Liver (tissue), 9 donors: ENCODE measurements around the gene KMT5C. TPM values are rescaled to one million over a fixed set of nuclear protein-coding genes. Genes with fewer than 3 reads are reported as not detected.
A peak's percentile ranks its signal among the peaks of the same experiment; 100 is the strongest.

ENCODE experiments used
- DNase-seq: peaks from one replicate; pipeline ENCODE4 v3.0.0-alpha.2; 2017; ENCODE audit warnings: low spot score
- H3K27ac ChIP-seq, 2 donors: one replicate each; pipeline ENCODE4 v1.7.0; 2013; ENCODE audit warnings: inconsistent platforms in 2 of 2, low read length in 2 of 2, control low read depth in 1 of 2, low read depth in 1 of 2, mild to moderate bottlenecking in 1 of 2
- H3K27me3 ChIP-seq, 4 donors: one replicate each; pipeline versions ENCODE4 v1.6.1 to v1.7.0; 2013; ENCODE audit warnings: low read length in 3 of 4, inconsistent platforms in 1 of 4, mild to moderate bottlenecking in 1 of 4, moderate library complexity in 1 of 4; ENCODE audit not compliant: control insufficient read depth in 4 of 4, insufficient read depth in 4 of 4
- H3K36me3 ChIP-seq, 4 donors: one replicate each; pipeline versions ENCODE4 v1.6.1 to v1.7.0; 2013; ENCODE audit warnings: low read length in 3 of 4, mild to moderate bottlenecking in 3 of 4, low read depth in 1 of 4, moderate library complexity in 1 of 4; ENCODE audit not compliant: control insufficient read depth in 4 of 4, insufficient read depth in 3 of 4
- H3K4me1 ChIP-seq, 4 donors: one replicate each; pipeline versions ENCODE4 v1.6.1 to v1.7.0; 2013; ENCODE audit warnings: low read length in 3 of 4, mild to moderate bottlenecking in 3 of 4, moderate library complexity in 1 of 4; ENCODE audit not compliant: control insufficient read depth in 4 of 4, insufficient read depth in 4 of 4
- H3K4me3 ChIP-seq, 3 donors: one replicate each; pipeline versions ENCODE4 v1.6.1 to v1.7.0; 2013; ENCODE audit warnings: low read length in 3 of 3, control low read depth in 1 of 3, low read depth in 1 of 3, mild to moderate bottlenecking in 1 of 3
- H3K9ac ChIP-seq, 2 donors: one replicate each; pipeline ENCODE4 v1.7.0; 2013; ENCODE audit warnings: low read length in 2 of 2, mild to moderate bottlenecking in 2 of 2, moderate library complexity in 2 of 2, control low read depth in 1 of 2, low read depth in 1 of 2
- H3K9me3 ChIP-seq, 4 donors: one replicate each; pipeline versions ENCODE4 v1.6.1 to v1.7.0; 2013; ENCODE audit warnings: low read length in 3 of 4; ENCODE audit not compliant: control insufficient read depth in 4 of 4
- EGR1 ChIP-seq, 2 donors: IDR thresholded peaks; 2 replicates each; pipeline ENCODE4 v1.6.1; 2016 to 2018; ENCODE audit warnings: antibody characterized with exemption in 2 of 2, low read depth in 2 of 2
- FOXA1 ChIP-seq: IDR thresholded peaks from 2 replicates; pipeline ENCODE4 v1.6.1; 2016; ENCODE audit warnings: antibody characterized with exemption
- FOXA2 ChIP-seq: IDR thresholded peaks from 2 replicates; pipeline ENCODE4 v1.6.1; 2016; ENCODE audit warnings: antibody characterized with exemption
- GABPA ChIP-seq, 2 donors: IDR thresholded peaks in 1 of 2; conservative IDR thresholded peaks in 1 of 2; 2 replicates each; pipeline ENCODE4 v1.6.1; 2016; ENCODE audit warnings: antibody characterized with exemption in 2 of 2, mild to moderate bottlenecking in 1 of 2, moderate library complexity in 1 of 2
- HNF4A ChIP-seq, 2 donors: conservative IDR thresholded peaks; 2 replicates each; pipeline ENCODE4 v1.6.1; 2016; ENCODE audit warnings: antibody characterized with exemption in 2 of 2, mild to moderate bottlenecking in 2 of 2
- HNF4G ChIP-seq: IDR thresholded peaks from 2 replicates; pipeline ENCODE4 v1.6.1; 2016; ENCODE audit warnings: antibody characterized with exemption
- JUND ChIP-seq, 2 donors: IDR thresholded peaks; 2 replicates each; pipeline ENCODE4 v1.6.1; 2016; ENCODE audit warnings: antibody characterized with exemption in 2 of 2
- NR2F2 ChIP-seq: IDR thresholded peaks from 2 replicates; pipeline ENCODE4 v1.6.1; 2016; ENCODE audit warnings: antibody characterized with exemption
- RAD21 ChIP-seq, 2 donors: IDR thresholded peaks; 2 replicates each; pipeline ENCODE4 v1.6.1; 2016; ENCODE audit warnings: antibody characterized with exemption in 2 of 2, mild to moderate bottlenecking in 2 of 2
- RXRA ChIP-seq, 2 donors: IDR thresholded peaks; 2 replicates each; pipeline ENCODE4 v1.6.1; 2017 to 2018; ENCODE audit warnings: antibody characterized with exemption in 2 of 2, mild to moderate bottlenecking in 1 of 2
- SP1 ChIP-seq: IDR thresholded peaks from 2 replicates; pipeline ENCODE4 v1.6.1; 2018; ENCODE audit warnings: antibody characterized with exemption, mild to moderate bottlenecking
- TAF1 ChIP-seq: conservative IDR thresholded peaks from 2 replicates; pipeline ENCODE4 v1.6.1; 2016; ENCODE audit warnings: antibody characterized with exemption, mild to moderate bottlenecking
- YY1 ChIP-seq: IDR thresholded peaks from 2 replicates; pipeline ENCODE4 v1.6.1; 2016; ENCODE audit warnings: antibody characterized with exemption, mild to moderate bottlenecking
- WGBS: extraction: QIAGEN DNeasy Blood & Tissue Kit; methylation state at CpG from one replicate; pipeline ENCODE4 v1.1.7; 2013; 5-methylcytosine and 5-hydroxymethylcytosine counted together
- polyA plus RNA-seq, 2 donors: library from polyadenylated mRNA; stranded (reverse) in 1 of 2; unstranded in 1 of 2; fragments of 200-250 nt in 1 of 2; fragments of >200 nt in 1 of 2; fragmentation: Nextera tagmentation in 1 of 2; extraction: Ambion mirVana in 1 of 2; gene quantifications; one replicate each; pipeline versions ENCODE4 v1.2.1 to v1.2.3, GENCODE V29; 2013 to 2015
- total RNA-seq, 2 donors: library from RNA; depleted of rRNA; stranded (reverse); fragments of >200 nt; gene quantifications; one replicate each; pipeline ENCODE4 v1.2.3, GENCODE V29; 2014
- TF ChIP-seq, protein P1 (sequence below): IDR thresholded peaks from 2 replicates; pipeline ENCODE4 v1.6.1; 2016; ENCODE audit warnings: antibody characterized with exemption
- TF ChIP-seq, protein P2 (sequence below): IDR thresholded peaks from 2 replicates; pipeline ENCODE4 v1.6.1; 2016; ENCODE audit warnings: antibody characterized with exemption
- TF ChIP-seq, protein P3 (sequence below): IDR thresholded peaks from 2 replicates; pipeline ENCODE4 v1.6.1; 2016; ENCODE audit warnings: antibody characterized with exemption
- TF ChIP-seq, protein P4 (sequence below): IDR thresholded peaks from 2 replicates; pipeline ENCODE4 v1.6.1; 2016; ENCODE audit warnings: antibody characterized with exemption, mild to moderate bottlenecking
- TF ChIP-seq, protein P5 (sequence below): fragments of 150-350 bp; IDR thresholded peaks from 2 replicates; pipeline ENCODE4 v1.5.1; 2017; ENCODE audit warnings: improper control_type of control experiment, low read depth, low read length; ENCODE audit not compliant: missing input control
- donor health status: healthy.
- donor health status: healthy.
- donor health status: healthy.
- donor health status: healthy.
- donor health status: healthy.

Gene KMT5C
- total and polyA plus RNA-seq, 4 donors, result 1.1 to 11.6 (median 3.0) TPM

DNA sequence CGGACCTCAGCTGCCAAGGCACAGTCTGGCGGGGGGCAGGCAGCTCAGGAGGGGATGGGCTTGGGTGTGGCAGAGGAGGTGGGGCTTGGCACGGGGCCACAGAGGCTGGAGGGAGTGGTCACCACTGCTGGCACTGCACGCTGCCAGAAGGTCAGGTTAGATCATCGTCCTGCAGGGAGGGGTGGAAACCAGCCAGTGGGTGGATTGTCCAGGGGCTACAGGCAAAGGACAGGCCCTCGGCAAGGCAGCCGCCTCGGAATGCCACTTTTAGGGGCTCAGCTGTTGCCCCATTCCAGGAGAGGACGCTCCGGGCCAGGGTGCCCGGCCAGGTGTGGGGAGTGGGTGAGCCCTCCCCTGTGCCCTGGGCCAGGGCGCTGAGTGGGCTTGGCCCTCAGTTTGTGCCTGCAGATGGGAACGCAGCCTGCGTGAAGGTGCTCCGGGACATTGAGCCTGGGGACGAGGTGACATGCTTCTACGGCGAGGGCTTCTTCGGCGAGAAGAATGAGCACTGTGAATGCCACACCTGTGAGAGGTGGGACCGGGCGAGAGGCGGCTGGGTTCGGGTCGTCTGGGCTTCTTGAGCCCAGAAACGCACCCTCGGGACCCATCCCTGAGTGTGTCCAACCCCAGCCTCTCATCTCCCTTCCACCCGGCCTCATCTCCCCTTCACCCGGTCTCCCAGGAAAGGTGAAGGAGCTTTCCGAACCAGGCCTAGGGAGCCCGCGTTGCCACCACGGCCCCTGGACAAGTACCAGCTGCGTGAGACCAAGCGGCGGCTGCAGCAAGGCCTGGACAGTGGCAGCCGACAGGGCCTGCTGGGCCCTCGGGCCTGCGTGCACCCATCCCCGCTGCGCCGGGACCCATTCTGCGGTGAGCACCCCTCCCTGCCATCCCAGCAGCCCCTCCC lies 6.4 kb downstream of the KMT5C start:
- no peaks in the 10 kb centered on the region for H3K27me3 ChIP-seq
- H3K4me3 ChIP-seq, result no peak overlapping the region
- DNase-seq, result peak; percentile 90
- TF ChIP-seq HNF4A (conservative IDR thresholded peaks at IDR 0.05) (no peak), TAF1 (no peak), JUND (IDR thresholded peaks at IDR 0.05) (no peak), RXRA (IDR thresholded peaks at IDR 0.05) (no peak), EGR1 (IDR thresholded peaks at IDR 0.05; ENCODE audit: low read depth in 2 of 2) (no peak), FOXA1 (no peak), YY1 (no peak), RAD21 (IDR thresholded peaks at IDR 0.05) (no peak), FOXA2 (no peak), NR2F2 (no peak), HNF4G (no peak), SP1 (no peak), GABPA (IDR thresholded peaks at IDR 0.05 in 1 of 2, conservative IDR thresholded peaks at IDR 0.05 in 1 of 2) (no peak)
- TF ChIP-seq, protein P1, sequence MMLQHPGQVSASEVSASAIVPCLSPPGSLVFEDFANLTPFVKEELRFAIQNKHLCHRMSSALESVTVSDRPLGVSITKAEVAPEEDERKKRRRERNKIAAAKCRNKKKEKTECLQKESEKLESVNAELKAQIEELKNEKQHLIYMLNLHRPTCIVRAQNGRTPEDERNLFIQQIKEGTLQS, result no peak
- TF ChIP-seq, protein P2, sequence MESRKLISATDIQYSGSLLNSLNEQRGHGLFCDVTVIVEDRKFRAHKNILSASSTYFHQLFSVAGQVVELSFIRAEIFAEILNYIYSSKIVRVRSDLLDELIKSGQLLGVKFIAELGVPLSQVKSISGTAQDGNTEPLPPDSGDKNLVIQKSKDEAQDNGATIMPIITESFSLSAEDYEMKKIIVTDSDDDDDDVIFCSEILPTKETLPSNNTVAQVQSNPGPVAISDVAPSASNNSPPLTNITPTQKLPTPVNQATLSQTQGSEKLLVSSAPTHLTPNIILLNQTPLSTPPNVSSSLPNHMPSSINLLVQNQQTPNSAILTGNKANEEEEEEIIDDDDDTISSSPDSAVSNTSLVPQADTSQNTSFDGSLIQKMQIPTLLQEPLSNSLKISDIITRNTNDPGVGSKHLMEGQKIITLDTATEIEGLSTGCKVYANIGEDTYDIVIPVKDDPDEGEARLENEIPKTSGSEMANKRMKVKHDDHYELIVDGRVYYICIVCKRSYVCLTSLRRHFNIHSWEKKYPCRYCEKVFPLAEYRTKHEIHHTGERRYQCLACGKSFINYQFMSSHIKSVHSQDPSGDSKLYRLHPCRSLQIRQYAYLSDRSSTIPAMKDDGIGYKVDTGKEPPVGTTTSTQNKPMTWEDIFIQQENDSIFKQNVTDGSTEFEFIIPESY, result no peak
- TF ChIP-seq, protein P3, sequence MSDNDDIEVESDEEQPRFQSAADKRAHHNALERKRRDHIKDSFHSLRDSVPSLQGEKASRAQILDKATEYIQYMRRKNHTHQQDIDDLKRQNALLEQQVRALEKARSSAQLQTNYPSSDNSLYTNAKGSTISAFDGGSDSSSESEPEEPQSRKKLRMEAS, result no peak
- TF ChIP-seq, protein P4, sequence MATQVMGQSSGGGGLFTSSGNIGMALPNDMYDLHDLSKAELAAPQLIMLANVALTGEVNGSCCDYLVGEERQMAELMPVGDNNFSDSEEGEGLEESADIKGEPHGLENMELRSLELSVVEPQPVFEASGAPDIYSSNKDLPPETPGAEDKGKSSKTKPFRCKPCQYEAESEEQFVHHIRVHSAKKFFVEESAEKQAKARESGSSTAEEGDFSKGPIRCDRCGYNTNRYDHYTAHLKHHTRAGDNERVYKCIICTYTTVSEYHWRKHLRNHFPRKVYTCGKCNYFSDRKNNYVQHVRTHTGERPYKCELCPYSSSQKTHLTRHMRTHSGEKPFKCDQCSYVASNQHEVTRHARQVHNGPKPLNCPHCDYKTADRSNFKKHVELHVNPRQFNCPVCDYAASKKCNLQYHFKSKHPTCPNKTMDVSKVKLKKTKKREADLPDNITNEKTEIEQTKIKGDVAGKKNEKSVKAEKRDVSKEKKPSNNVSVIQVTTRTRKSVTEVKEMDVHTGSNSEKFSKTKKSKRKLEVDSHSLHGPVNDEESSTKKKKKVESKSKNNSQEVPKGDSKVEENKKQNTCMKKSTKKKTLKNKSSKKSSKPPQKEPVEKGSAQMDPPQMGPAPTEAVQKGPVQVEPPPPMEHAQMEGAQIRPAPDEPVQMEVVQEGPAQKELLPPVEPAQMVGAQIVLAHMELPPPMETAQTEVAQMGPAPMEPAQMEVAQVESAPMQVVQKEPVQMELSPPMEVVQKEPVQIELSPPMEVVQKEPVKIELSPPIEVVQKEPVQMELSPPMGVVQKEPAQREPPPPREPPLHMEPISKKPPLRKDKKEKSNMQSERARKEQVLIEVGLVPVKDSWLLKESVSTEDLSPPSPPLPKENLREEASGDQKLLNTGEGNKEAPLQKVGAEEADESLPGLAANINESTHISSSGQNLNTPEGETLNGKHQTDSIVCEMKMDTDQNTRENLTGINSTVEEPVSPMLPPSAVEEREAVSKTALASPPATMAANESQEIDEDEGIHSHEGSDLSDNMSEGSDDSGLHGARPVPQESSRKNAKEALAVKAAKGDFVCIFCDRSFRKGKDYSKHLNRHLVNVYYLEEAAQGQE, result no peak
- TF ChIP-seq, protein P5, sequence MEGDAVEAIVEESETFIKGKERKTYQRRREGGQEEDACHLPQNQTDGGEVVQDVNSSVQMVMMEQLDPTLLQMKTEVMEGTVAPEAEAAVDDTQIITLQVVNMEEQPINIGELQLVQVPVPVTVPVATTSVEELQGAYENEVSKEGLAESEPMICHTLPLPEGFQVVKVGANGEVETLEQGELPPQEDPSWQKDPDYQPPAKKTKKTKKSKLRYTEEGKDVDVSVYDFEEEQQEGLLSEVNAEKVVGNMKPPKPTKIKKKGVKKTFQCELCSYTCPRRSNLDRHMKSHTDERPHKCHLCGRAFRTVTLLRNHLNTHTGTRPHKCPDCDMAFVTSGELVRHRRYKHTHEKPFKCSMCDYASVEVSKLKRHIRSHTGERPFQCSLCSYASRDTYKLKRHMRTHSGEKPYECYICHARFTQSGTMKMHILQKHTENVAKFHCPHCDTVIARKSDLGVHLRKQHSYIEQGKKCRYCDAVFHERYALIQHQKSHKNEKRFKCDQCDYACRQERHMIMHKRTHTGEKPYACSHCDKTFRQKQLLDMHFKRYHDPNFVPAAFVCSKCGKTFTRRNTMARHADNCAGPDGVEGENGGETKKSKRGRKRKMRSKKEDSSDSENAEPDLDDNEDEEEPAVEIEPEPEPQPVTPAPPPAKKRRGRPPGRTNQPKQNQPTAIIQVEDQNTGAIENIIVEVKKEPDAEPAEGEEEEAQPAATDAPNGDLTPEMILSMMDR, result no peak
- no peak overlapping the region for H3K27ac ChIP-seq
- peaks cover 0 to under 1% (median 0%) of the 10 kb centered on the region in 4 donors for H3K4me1 ChIP-seq
- peaks cover 0 to 10% (median 1%) of the 10 kb centered on the region in 4 donors for H3K36me3 ChIP-seq
- no peak overlapping the region for H3K9ac ChIP-seq
- no peaks in the 10 kb centered on the region for H3K9me3 ChIP-seq
- 89% methylated on average over 43 of the region's 43 CpGs for WGBS
